Calu3 (cell line): Measurements from ENCODE around the gene SESN1. TPM values are rescaled to one million over a fixed set of nuclear protein-coding genes. Genes with fewer than 3 reads are reported as not detected.

Experiments
- BruUV-seq: library from RNA; stranded (reverse); fragments of 400-500 nt; replicated peaks from 2 replicates; lab custom pipeline; 2021; lab: Mats Ljungman, UMichigan
- CTCF ChIA-PET: fragments of 300-600 bp; sonication (Branson Sonifier 250); formaldehyde crosslinking; loops from one replicate; lab custom pipeline; 2022; ENCODE audit warnings: antibody characterized with exemption; lab: Charles Lee
- DNase-seq: peaks from one replicate; pipeline ENCODE4 v3.0.0; 2022
- H3K27ac Mint-ChIP-seq: one replicate; pipeline ENCODE4 v1.8.0; 2022; ENCODE audit warnings: mixed read lengths; ENCODE audit not compliant: unreplicated experiment
- H3K27me3 Mint-ChIP-seq: one replicate; pipeline ENCODE4 v1.8.0; 2022; ENCODE audit warnings: mixed read lengths; ENCODE audit not compliant: unreplicated experiment
- H3K36me3 Mint-ChIP-seq: one replicate; pipeline ENCODE4 v1.8.0; 2022; ENCODE audit warnings: mild to moderate bottlenecking, moderate library complexity, mixed read lengths; ENCODE audit not compliant: insufficient read depth, unreplicated experiment
- H3K4me1 Mint-ChIP-seq: one replicate; pipeline ENCODE4 v1.8.0; 2022; ENCODE audit warnings: mild to moderate bottlenecking, low read depth, mixed read lengths; ENCODE audit not compliant: unreplicated experiment
- H3K4me3 Mint-ChIP-seq: one replicate; pipeline ENCODE4 v1.8.0; 2022; ENCODE audit warnings: mild to moderate bottlenecking, low read depth, moderate library complexity, mixed read lengths; ENCODE audit not compliant: unreplicated experiment
- H3K9me3 Mint-ChIP-seq: one replicate; pipeline ENCODE4 v1.8.0; 2022; ENCODE audit warnings: low read depth, mixed read lengths; ENCODE audit not compliant: unreplicated experiment
- intact Hi-C: fragments of 100-400 bp; cut with micrococcal nuclease; formaldehyde crosslinking; loops from one replicate; pipeline ENCODE4 v1.10.0; 2022; ENCODE audit not compliant: unreplicated experiment
- total RNA-seq: library from RNA; stranded (reverse); gene quantifications from 2 replicates; pipeline ENCODE4 v1.2.3, GENCODE V29; 2022
- TF ChIP-seq, protein P1 (sequence below): fragments of 200-600 bp; IDR thresholded peaks from one replicate; pipeline ENCODE4 v1.8.0; 2022; ENCODE audit warnings: antibody characterized with exemption; ENCODE audit not compliant: unreplicated experiment

The SESN1 gene
- total RNA-seq, 1 experiment from 2014 or later: 5.9 TPM

DNA sequence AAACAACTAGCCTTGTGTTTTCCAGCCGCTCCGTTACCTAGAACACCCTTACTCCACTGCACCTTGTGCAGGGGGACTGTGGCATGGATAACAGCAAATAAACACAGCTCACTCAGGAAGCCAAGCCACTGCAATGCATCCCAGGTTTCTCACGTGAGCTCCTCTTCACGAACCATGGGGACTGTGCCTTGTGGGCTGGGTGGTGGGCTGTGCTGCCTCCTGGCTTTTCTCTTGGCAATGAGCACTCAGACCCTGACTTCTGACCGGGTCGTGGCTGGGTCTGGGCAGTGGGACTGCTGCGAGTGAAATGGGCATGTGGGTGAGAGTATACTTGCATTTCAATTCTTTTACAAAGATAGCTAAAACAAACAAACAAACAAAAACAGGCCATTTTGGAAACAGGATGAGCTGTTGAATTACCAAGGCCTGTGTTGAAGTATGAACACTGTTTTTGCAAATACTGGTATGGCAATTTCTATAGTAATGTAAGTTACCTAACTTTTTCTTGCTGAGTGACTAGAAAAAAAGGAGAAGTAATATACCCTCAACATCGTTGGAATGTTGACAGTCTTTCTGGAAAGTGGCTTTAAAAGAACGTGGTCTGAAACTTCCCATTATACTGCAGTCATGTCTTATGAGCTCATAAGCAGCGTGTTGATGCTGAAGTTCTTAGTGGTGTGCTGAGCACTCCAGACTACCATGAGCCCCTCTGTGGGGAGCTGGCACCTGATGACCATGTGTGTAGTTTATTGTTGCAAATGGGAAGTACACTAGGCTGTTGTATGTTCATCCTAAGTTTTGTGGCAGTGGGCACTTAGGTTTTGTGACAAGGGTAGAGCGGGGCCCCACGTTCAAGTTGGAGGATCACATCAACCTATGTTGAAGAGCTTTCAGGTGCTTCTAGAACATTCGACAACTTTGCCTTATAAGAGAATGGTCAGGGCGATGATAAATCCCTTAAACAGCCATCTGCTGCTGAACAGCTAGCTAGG is 126.0 kb downstream of the SESN1 start:
- Mint-ChIP-seq H3K36me3 (no peaks in the 10 kb centered on the region), H3K27me3 (no peaks in the 10 kb centered on the region), H3K4me3 (no peak overlapping the region), H3K27ac (no peak overlapping the region), H3K9me3 (no peaks in the 10 kb centered on the region), H3K4me1 (peaks cover 17% of the 10 kb centered on the region)
- TF ChIP-seq, protein P1, sequence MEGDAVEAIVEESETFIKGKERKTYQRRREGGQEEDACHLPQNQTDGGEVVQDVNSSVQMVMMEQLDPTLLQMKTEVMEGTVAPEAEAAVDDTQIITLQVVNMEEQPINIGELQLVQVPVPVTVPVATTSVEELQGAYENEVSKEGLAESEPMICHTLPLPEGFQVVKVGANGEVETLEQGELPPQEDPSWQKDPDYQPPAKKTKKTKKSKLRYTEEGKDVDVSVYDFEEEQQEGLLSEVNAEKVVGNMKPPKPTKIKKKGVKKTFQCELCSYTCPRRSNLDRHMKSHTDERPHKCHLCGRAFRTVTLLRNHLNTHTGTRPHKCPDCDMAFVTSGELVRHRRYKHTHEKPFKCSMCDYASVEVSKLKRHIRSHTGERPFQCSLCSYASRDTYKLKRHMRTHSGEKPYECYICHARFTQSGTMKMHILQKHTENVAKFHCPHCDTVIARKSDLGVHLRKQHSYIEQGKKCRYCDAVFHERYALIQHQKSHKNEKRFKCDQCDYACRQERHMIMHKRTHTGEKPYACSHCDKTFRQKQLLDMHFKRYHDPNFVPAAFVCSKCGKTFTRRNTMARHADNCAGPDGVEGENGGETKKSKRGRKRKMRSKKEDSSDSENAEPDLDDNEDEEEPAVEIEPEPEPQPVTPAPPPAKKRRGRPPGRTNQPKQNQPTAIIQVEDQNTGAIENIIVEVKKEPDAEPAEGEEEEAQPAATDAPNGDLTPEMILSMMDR: no peak
- CTCF ChIA-PET: interaction anchor here (0.6 to 0.7 kb wide), 2 partner anchors 171 to 206 kb away, joined by 3 to 4 read pairs; no protein-coding TSS in a partner anchor
- DNase-seq: no peak
- no TSS peak for BruUV-seq
- intact Hi-C loops: no loop called here

DNA sequence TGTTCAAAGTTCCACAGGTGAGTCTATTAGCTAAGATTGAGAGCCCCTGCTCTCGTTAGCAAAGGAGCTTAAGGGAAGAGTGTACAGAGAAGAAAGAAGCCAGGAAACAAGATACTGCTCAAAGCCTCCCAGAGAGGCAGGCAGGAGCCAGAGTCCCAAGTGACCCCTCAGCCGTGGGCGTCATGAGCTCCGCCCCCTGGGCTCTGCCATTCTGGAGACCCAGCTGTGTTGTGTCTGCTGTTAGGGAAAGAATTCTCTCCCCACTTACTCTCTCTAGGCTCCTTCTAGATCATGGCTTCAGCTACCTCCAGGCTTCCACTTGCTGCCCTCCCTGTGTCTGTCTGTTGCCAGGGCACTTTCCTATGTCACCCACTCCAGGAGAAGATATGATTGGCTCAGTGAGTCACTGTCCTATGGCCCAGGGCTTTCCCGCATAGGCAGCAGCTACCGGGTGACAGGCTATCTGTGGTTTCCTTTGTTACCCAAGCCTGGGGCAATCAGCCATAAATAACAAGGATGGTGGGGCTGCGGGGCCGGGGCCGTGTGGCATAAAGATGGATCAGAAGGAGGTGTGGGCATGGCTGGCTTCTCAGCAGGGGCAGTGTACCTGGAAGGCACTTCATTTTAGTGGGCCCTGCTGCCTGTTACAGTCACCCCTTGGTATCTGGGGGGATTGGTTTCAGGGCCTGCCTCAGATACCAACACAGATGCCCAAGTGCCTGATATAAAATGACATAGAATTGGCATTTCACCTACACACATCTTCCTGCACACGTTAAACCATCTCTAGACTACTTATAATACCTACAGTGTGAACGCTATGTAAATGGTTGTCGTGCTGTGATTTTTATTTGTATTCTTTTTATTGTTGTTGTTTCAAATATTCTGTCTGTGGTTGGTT is 127.5 kb downstream of the SESN1 start:
- Mint-ChIP-seq H3K27ac (peak overlapping the region; percentile 37), H3K9me3 (no peaks in the 10 kb centered on the region), H3K4me1 (peaks cover 17% of the 10 kb centered on the region), H3K4me3 (no peak overlapping the region), H3K27me3 (no peaks in the 10 kb centered on the region), H3K36me3 (no peaks in the 10 kb centered on the region)
- intact Hi-C loops: no loop called here
- TF ChIP-seq, protein P1: no peak
- DNase-seq: peak; percentile 56
- CTCF ChIA-PET: interaction anchor here (0.6 to 0.8 kb wide), 2 partner anchors 20 to 205 kb away, joined by 4 read pairs; no protein-coding TSS in a partner anchor
- no TSS peak for BruUV-seq

DNA sequence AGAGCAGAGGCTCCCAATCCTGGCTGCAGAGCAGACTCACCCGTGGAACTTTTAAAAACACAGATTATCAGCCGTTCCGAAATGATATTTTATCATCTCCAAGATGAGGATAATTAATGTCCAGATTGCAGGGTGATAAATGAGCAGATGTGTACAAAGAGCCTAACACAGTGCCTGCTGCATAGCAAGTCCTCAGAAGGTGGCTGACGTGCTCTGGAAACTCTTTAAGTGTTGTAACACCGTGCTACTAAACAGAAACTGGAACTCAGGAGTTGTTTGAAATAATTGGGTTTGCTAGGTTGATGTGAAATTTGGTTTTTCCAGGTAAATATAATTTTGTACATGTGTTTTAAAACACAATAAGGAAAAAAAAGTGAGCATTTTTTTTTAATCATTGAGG is 128.4 kb downstream of the SESN1 start:
- H3K36me3 Mint-ChIP-seq: no peaks in the 10 kb centered on the region
- intact Hi-C loops: no loop called here
- CTCF ChIA-PET: interaction anchor here (0.6 to 0.8 kb wide), 2 partner anchors 19 to 60 kb away, joined by 3 to 4 read pairs; no protein-coding TSS in a partner anchor
- BruUV-seq: no TSS peak
- H3K27me3 Mint-ChIP-seq: no peaks in the 10 kb centered on the region
- peak overlapping the region; percentile 37 for H3K27ac Mint-ChIP-seq
- DNase-seq: no peak
- H3K4me1 Mint-ChIP-seq: peaks cover 17% of the 10 kb centered on the region
- H3K4me3 Mint-ChIP-seq: no peak overlapping the region
- TF ChIP-seq, protein P1: no peak
- H3K9me3 Mint-ChIP-seq: no peaks in the 10 kb centered on the region

DNA sequence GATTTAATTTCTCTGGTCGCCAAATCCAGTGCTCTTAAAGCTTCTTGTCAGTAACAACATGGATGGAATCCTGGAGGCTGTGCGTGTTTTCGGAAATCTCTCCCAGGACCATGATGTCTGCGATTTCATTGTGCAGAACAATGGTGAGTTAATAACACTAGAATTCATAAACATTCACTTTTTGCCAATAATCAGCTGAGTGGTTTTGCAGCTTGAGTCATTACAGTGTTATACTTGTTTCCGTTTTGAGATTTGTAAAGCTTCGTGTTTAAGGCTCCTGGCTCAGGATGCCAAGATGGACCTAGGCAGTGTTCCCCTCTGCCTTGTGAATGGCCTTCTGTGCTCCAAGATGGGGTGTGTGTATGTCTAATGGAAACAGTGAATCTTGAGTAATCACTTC is 132.7 kb downstream of the SESN1 start:
- no peak overlapping the region for H3K27ac Mint-ChIP-seq
- intact Hi-C loops: no loop called here
- H3K27me3 Mint-ChIP-seq: no peaks in the 10 kb centered on the region
- no TSS peak for BruUV-seq
- peaks cover 7% of the 10 kb centered on the region for H3K4me1 Mint-ChIP-seq
- H3K36me3 Mint-ChIP-seq: no peaks in the 10 kb centered on the region
- no peak for DNase-seq
- TF ChIP-seq, protein P1: no peak
- no peaks in the 10 kb centered on the region for H3K9me3 Mint-ChIP-seq
- H3K4me3 Mint-ChIP-seq: no peak overlapping the region
- CTCF ChIA-PET: no interaction called here
